ENCODE measurements around the gene CTBP2.

CTBP2 gene

GRCh38 chr10:125111118-125111727 is 49.1 kb downstream of the CTBP2 start:
- Histone ChIP-seq H3K9me3 (replicated peaks in 1 of 2; ENCODE audit: control insufficient read depth in 2 of 2, insufficient read depth in 1 of 2, low read depth in 1 of 2, low read length in 2 of 2) (peaks cover 10 to 31% of the 10 kb centered on the region in 2 donors), H3K9ac (ENCODE audit: low read depth, low read length, poor library complexity) (no peak overlapping the region), H3K27ac (replicated peaks; ENCODE audit: low read length) (no peak overlapping the region), H3K23ac (ENCODE audit: low read depth, low read length, poor library complexity) (no peak overlapping the region), H4K91ac (ENCODE audit: low read depth, low read length, poor library complexity) (no peak overlapping the region), H3K14ac (ENCODE audit: low read length) (no peak overlapping the region), H2BK5ac (ENCODE audit: low read length) (no peak overlapping the region), H3K79me1 (ENCODE audit: low read depth, low read length) (peaks cover 20% of the 10 kb centered on the region), H3K4ac (ENCODE audit: low read length) (no peak overlapping the region), H3K4me2 (ENCODE audit: insufficient read depth, low read length, poor library complexity, severe bottlenecking) (no peak overlapping the region), H3K4me3 (ENCODE audit: low read length in 2 of 2) (no peak overlapping the region), H4K8ac (ENCODE audit: low read depth, low read length) (no peak overlapping the region), H2BK15ac (ENCODE audit: low read length) (no peak overlapping the region), H2BK120ac (ENCODE audit: low read depth, low read length) (no peak overlapping the region), H3K27me3 (ENCODE audit: control insufficient read depth in 3 of 3, insufficient read depth in 3 of 3, low read depth in 1 of 3, low read length in 3 of 3) (no peaks in the 10 kb centered on the region), H3K36me3 (replicated peaks in 1 of 2; ENCODE audit: control insufficient read depth in 2 of 2, insufficient read depth in 2 of 2, low read length in 2 of 2) (peaks cover 17 to 64% of the 10 kb centered on the region in 2 donors), H3K4me1 (ENCODE audit: control insufficient read depth in 2 of 2, insufficient read depth in 1 of 2, low read depth in 1 of 2, low read length in 2 of 2) (peaks cover 0 to 12% of the 10 kb centered on the region in 2 donors), H3K18ac (ENCODE audit: low read length) (no peak overlapping the region), H2AFZ (ENCODE audit: low read length) (no peak overlapping the region), H2BK12ac (ENCODE audit: low read length) (no peak overlapping the region), H2AK5ac (ENCODE audit: low read depth, low read length) (no peak overlapping the region)
- DNase-seq (ENCODE audit: low spot score) = no peak
- no CpG with 5 or more reads among the region's 5 CpGs for WGBS, 2 donors (ENCODE audit: extremely low coverage in 2 of 2, insufficient read length in 2 of 2, insufficient replicate concordance in 1 of 2)

GRCh38 chr10:125107965-125108580 is 52.3 kb downstream of the CTBP2 start:
- H3K9ac ChIP-seq (ENCODE audit: low read depth, low read length, poor library complexity) = no peak overlapping the region
- no peak overlapping the region for H4K91ac ChIP-seq (ENCODE audit: low read depth, low read length, poor library complexity)
- no peak overlapping the region for H3K4me2 ChIP-seq (ENCODE audit: insufficient read depth, low read length, poor library complexity, severe bottlenecking)
- H2BK15ac ChIP-seq (ENCODE audit: low read length) = no peak overlapping the region
- no peak overlapping the region for H3K4me3 ChIP-seq (ENCODE audit: low read length in 2 of 2)
- peaks cover 10 to 31% of the 10 kb centered on the region in 2 donors for H3K9me3 ChIP-seq (replicated peaks in 1 of 2; ENCODE audit: control insufficient read depth in 2 of 2, insufficient read depth in 1 of 2, low read depth in 1 of 2, low read length in 2 of 2)
- H3K23ac ChIP-seq (ENCODE audit: low read depth, low read length, poor library complexity) = no peak overlapping the region
- DNase-seq (ENCODE audit: low spot score) = no peak
- H3K79me1 ChIP-seq (ENCODE audit: low read depth, low read length) = peaks cover 15% of the 10 kb centered on the region
- H3K27ac ChIP-seq (replicated peaks; ENCODE audit: low read length) = no peak overlapping the region
- no peak overlapping the region for H4K8ac ChIP-seq (ENCODE audit: low read depth, low read length)
- no peak overlapping the region for H3K18ac ChIP-seq (ENCODE audit: low read length)
- H2BK5ac ChIP-seq (ENCODE audit: low read length) = no peak overlapping the region
- no peak overlapping the region for H2AK5ac ChIP-seq (ENCODE audit: low read depth, low read length)
- H3K27me3 ChIP-seq (ENCODE audit: control insufficient read depth in 3 of 3, insufficient read depth in 3 of 3, low read depth in 1 of 3, low read length in 3 of 3) = no peaks in the 10 kb centered on the region
- whole genome bisulfite sequencing, 2 donors (ENCODE audit: extremely low coverage in 2 of 2, insufficient read length in 2 of 2, insufficient replicate concordance in 1 of 2) = no CpG with 5 or more reads among the region's 10 CpGs
- H2AFZ ChIP-seq (ENCODE audit: low read length) = no peak overlapping the region
- no peak overlapping the region for H2BK120ac ChIP-seq (ENCODE audit: low read depth, low read length)
- peaks cover 17 to 77% of the 10 kb centered on the region in 2 donors for H3K36me3 ChIP-seq (replicated peaks in 1 of 2; ENCODE audit: control insufficient read depth in 2 of 2, insufficient read depth in 2 of 2, low read length in 2 of 2)
- H3K4me1 ChIP-seq (ENCODE audit: control insufficient read depth in 2 of 2, insufficient read depth in 1 of 2, low read depth in 1 of 2, low read length in 2 of 2) = peaks cover 0 to 15% of the 10 kb centered on the region in 2 donors
- no peak overlapping the region for H3K14ac ChIP-seq (ENCODE audit: low read length)
- H2BK12ac ChIP-seq (ENCODE audit: low read length) = no peak overlapping the region
- H3K4ac ChIP-seq (ENCODE audit: low read length) = no peak overlapping the region

GRCh38 chr10:125107166-125107949 is 53.0 kb downstream of the CTBP2 start:
- Histone ChIP-seq H3K18ac (ENCODE audit: low read length) (no peak overlapping the region), H3K9ac (ENCODE audit: low read depth, low read length, poor library complexity) (peak overlapping the region; percentile 64), H2AK5ac (ENCODE audit: low read depth, low read length) (no peak overlapping the region), H3K79me1 (ENCODE audit: low read depth, low read length) (peaks cover 15% of the 10 kb centered on the region), H4K91ac (ENCODE audit: low read depth, low read length, poor library complexity) (no peak overlapping the region), H3K14ac (ENCODE audit: low read length) (no peak overlapping the region), H3K9me3 (replicated peaks in 1 of 2; ENCODE audit: control insufficient read depth in 2 of 2, insufficient read depth in 1 of 2, low read depth in 1 of 2, low read length in 2 of 2) (peaks cover 10 to 31% of the 10 kb centered on the region in 2 donors), H3K4ac (ENCODE audit: low read length) (no peak overlapping the region), H3K4me3 (ENCODE audit: low read length in 2 of 2) (no peak overlapping the region), H3K4me2 (ENCODE audit: insufficient read depth, low read length, poor library complexity, severe bottlenecking) (no peak overlapping the region), H2BK12ac (ENCODE audit: low read length) (no peak overlapping the region), H3K27ac (replicated peaks; ENCODE audit: low read length) (no peak overlapping the region), H2BK15ac (ENCODE audit: low read length) (no peak overlapping the region), H4K8ac (ENCODE audit: low read depth, low read length) (no peak overlapping the region), H3K36me3 (replicated peaks in 1 of 2; ENCODE audit: control insufficient read depth in 2 of 2, insufficient read depth in 2 of 2, low read length in 2 of 2) (peaks cover 17 to 83% of the 10 kb centered on the region in 2 donors), H3K23ac (ENCODE audit: low read depth, low read length, poor library complexity) (no peak overlapping the region), H2AFZ (ENCODE audit: low read length) (no peak overlapping the region), H2BK5ac (ENCODE audit: low read length) (no peak overlapping the region), H2BK120ac (ENCODE audit: low read depth, low read length) (no peak overlapping the region), H3K27me3 (ENCODE audit: control insufficient read depth in 3 of 3, insufficient read depth in 3 of 3, low read depth in 1 of 3, low read length in 3 of 3) (no peaks in the 10 kb centered on the region), H3K4me1 (ENCODE audit: control insufficient read depth in 2 of 2, insufficient read depth in 1 of 2, low read depth in 1 of 2, low read length in 2 of 2) (peaks cover 0 to 14% of the 10 kb centered on the region in 2 donors)
- DNase-seq (ENCODE audit: low spot score) = no peak
- WGBS, 2 donors (ENCODE audit: extremely low coverage in 2 of 2, insufficient read length in 2 of 2, insufficient replicate concordance in 1 of 2) = no CpG with 5 or more reads among the region's 10 CpGs

- H2AK5ac ChIP-seq (ENCODE audit: low read depth, low read length) = no peak overlapping the region
- H4K8ac ChIP-seq (ENCODE audit: low read depth, low read length) = no peak overlapping the region
- peaks cover 20 to 91% of the 10 kb centered on the region in 2 donors for H3K36me3 ChIP-seq (replicated peaks in 1 of 2; ENCODE audit: control insufficient read depth in 2 of 2, insufficient read depth in 2 of 2, low read length in 2 of 2)
- no peak overlapping the region for H3K4me2 ChIP-seq (ENCODE audit: insufficient read depth, low read length, poor library complexity, severe bottlenecking)
- H2AFZ ChIP-seq (ENCODE audit: low read length) = no peak overlapping the region
- H3K4me1 ChIP-seq (ENCODE audit: control insufficient read depth in 2 of 2, insufficient read depth in 1 of 2, low read depth in 1 of 2, low read length in 2 of 2) = peaks cover under 1 to 14% of the 10 kb centered on the region in 2 donors
- no peak overlapping the region for H3K27ac ChIP-seq (replicated peaks; ENCODE audit: low read length)
- H3K23ac ChIP-seq (ENCODE audit: low read depth, low read length, poor library complexity) = no peak overlapping the region
- H2BK15ac ChIP-seq (ENCODE audit: low read length) = no peak overlapping the region
- H3K79me1 ChIP-seq (ENCODE audit: low read depth, low read length) = peaks cover 15% of the 10 kb centered on the region
- no peak for DNase-seq (ENCODE audit: low spot score)
- H3K18ac ChIP-seq (ENCODE audit: low read length) = no peak overlapping the region
- H3K9ac ChIP-seq (ENCODE audit: low read depth, low read length, poor library complexity) = no peak overlapping the region
- H3K27me3 ChIP-seq (ENCODE audit: control insufficient read depth in 3 of 3, insufficient read depth in 3 of 3, low read depth in 1 of 3, low read length in 3 of 3) = no peaks in the 10 kb centered on the region
- peaks cover 10 to 31% of the 10 kb centered on the region in 2 donors for H3K9me3 ChIP-seq (replicated peaks in 1 of 2; ENCODE audit: control insufficient read depth in 2 of 2, insufficient read depth in 1 of 2, low read depth in 1 of 2, low read length in 2 of 2)
- no peak overlapping the region for H4K91ac ChIP-seq (ENCODE audit: low read depth, low read length, poor library complexity)
- H2BK5ac ChIP-seq (ENCODE audit: low read length) = no peak overlapping the region
- WGBS, 2 donors (ENCODE audit: extremely low coverage in 2 of 2, insufficient read length in 2 of 2, insufficient replicate concordance in 1 of 2) = no CpG with 5 or more reads among the region's 9 CpGs
- H3K4ac ChIP-seq (ENCODE audit: low read length) = no peak overlapping the region
- H2BK120ac ChIP-seq (ENCODE audit: low read depth, low read length) = no peak overlapping the region
- H2BK12ac ChIP-seq (ENCODE audit: low read length) = no peak overlapping the region
- H3K4me3 ChIP-seq (ENCODE audit: low read length in 2 of 2) = no peak overlapping the region
- no peak overlapping the region for H3K14ac ChIP-seq (ENCODE audit: low read length)
These were observed 53.8 kb downstream of the CTBP2 start for GRCh38 chr10:125106586-125106985.
